ENCODE results near the gene PLA2G1B. TPM values are rescaled to one million over a fixed set of nuclear protein-coding genes. Genes with fewer than 3 reads are reported as not detected.

PLA2G1B gene
- total and polyA plus RNA-seq, 2 experiments from 2014 or later, result not detected

DNA sequence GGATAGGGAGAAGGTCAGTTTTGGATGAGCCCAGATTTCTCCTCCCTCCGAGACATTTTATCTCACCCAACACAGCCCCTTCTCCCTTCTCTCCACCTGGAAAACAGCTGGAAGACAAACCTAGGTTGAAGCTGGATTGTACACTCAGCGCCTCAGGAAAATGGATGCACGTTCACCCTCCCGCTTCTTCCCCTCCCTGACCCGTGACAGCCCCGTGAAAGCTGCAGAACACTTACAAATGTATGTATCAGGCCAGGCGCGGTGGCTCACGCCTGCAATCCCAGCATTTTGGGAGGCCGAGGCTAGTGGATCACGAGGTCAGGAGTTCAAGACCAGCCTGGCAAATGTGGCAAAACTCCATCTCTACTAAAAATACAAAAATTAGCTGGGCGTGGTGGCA, 40.1 kb downstream of the PLA2G1B start:
- H3K4me3 ChIP-seq, result no peak overlapping the region
- H3K27ac ChIP-seq, result no peak overlapping the region
- 0 out of 2 replicates have a peak, but pooled peaks cover 8% of the 10 kb centered on the region for H3K4me1 ChIP-seq (ENCODE audit: insufficient read depth)
- no peaks in the 10 kb centered on the region for H3K9me3 ChIP-seq (ENCODE audit: low read depth)
- H3K79me2 ChIP-seq (ENCODE audit: insufficient read depth), result no peaks in the 10 kb centered on the region
- WGBS, 2 experiments (ENCODE audit: low coverage in 1 of 2, low lambda C conversion rate in 2 of 2, missing lambda C conversion rate in 2 of 2), result 72 to 84% methylated on average over 11 to 12 of the region's 12 CpGs
- no peak overlapping the region for H3K4me2 ChIP-seq (ENCODE audit: unreplicated experiment)
- TF ChIP-seq EZH2phosphoT487 (IDR thresholded peaks at IDR 0.05; ENCODE audit: insufficient read depth, low read depth), result no peak
- TF ChIP-seq EZH2 (IDR thresholded peaks at IDR 0.05; ENCODE audit: insufficient read depth, poor library complexity, severe bottlenecking), result no peak
- no peak for DNase-seq
- H3K36me3 ChIP-seq (ENCODE audit: low read depth), result no peaks in the 10 kb centered on the region
- no peaks in the 10 kb centered on the region for H3K9me2 ChIP-seq (ENCODE audit: insufficient read depth)
- peaks cover 27% of the 10 kb centered on the region for H3F3A ChIP-seq (ENCODE audit: insufficient read depth)
- H2AFZ ChIP-seq, result no peak overlapping the region
- no peaks in the 10 kb centered on the region for H4K20me1 ChIP-seq (ENCODE audit: insufficient read depth)
- H3K27me3 ChIP-seq (replicated peaks; ENCODE audit: insufficient read depth), result no peaks in the 10 kb centered on the region
- H3K9ac ChIP-seq, result no peak overlapping the region
- in situ Hi-C loops (cut with MboI), result no loop called here

DNA sequence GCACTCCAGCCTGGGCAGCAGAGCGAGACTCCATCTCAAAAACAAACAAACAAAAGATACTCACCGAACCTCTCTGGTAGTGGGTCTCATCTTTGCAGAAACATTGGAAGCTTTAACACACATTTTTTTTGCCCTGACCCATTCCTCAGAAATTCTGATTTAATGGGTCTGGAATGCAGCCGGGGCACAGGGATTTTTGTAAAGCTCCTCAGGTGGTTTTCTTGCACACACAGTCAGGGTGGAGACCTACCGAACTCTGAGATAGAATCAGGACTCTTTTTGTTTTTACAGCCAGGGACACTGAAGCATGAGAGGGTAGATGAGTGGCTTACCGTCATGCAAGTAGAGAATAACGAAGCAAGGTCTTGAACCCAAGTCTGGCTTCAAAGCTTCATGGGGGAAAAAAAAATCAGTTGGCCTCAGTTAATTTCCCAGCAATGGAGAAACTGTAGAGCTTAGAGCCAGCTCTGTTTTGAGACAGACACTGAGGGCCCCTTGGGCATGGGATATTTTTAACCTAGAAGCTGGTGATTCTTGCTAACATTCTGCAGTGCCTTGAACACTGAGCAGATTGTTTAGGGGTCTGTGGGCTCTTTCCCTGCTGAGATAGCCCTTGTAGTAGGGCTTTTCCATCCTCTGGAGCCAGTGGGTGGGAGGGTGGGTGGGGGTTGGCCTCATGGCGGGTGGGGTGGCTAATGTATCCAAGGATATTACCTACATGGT, 40.6 kb downstream of the PLA2G1B start:
- H4K20me1 ChIP-seq (ENCODE audit: insufficient read depth), result no peaks in the 10 kb centered on the region
- H3K36me3 ChIP-seq (ENCODE audit: low read depth), result no peaks in the 10 kb centered on the region
- no peak overlapping the region for H3K4me3 ChIP-seq
- TF ChIP-seq EZH2 (IDR thresholded peaks at IDR 0.05; ENCODE audit: insufficient read depth, poor library complexity, severe bottlenecking), result no peak
- no peak for TF ChIP-seq EZH2phosphoT487 (IDR thresholded peaks at IDR 0.05; ENCODE audit: insufficient read depth, low read depth)
- no peak overlapping the region for H3K9ac ChIP-seq
- in situ Hi-C loops (cut with MboI), result no loop called here
- no peaks in the 10 kb centered on the region for H3K9me3 ChIP-seq (ENCODE audit: low read depth)
- H3K9me2 ChIP-seq (ENCODE audit: insufficient read depth), result no peaks in the 10 kb centered on the region
- 0 out of 2 replicates have a peak, but pooled peaks cover 8% of the 10 kb centered on the region for H3K4me1 ChIP-seq (ENCODE audit: insufficient read depth)
- no peaks in the 10 kb centered on the region for H3K79me2 ChIP-seq (ENCODE audit: insufficient read depth)
- no peak overlapping the region for H3K4me2 ChIP-seq (ENCODE audit: unreplicated experiment)
- H3K27ac ChIP-seq, result no peak overlapping the region
- no peak for DNase-seq
- H3K27me3 ChIP-seq (replicated peaks; ENCODE audit: insufficient read depth), result no peaks in the 10 kb centered on the region
- 74 to 78% methylated on average over 7 of the region's 7 CpGs for WGBS, 2 experiments (ENCODE audit: low coverage in 1 of 2, low lambda C conversion rate in 2 of 2, missing lambda C conversion rate in 2 of 2)
- peaks cover 23% of the 10 kb centered on the region for H3F3A ChIP-seq (ENCODE audit: insufficient read depth)
- H2AFZ ChIP-seq, result no peak overlapping the region

DNA sequence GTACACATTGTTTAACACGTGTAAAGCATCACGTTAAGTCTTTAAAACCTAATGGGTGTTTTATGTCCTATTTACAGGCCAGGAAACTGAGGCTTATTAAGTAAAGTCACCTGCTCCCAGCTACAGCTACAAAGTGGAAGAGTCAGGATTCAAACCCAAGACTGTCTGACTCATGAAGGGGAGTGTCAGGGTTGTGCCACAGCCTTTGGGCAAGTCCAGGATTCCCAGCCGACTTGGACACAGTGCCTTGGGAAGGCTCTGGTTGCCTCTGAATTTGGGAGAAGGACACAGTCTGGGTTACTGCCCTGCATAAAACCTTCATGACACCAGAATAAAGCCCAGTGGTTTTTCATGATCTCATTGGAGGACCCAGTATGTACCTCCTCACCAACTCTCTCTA, 43.2 kb downstream of the PLA2G1B start:
- no peak for TF ChIP-seq EZH2phosphoT487 (IDR thresholded peaks at IDR 0.05; ENCODE audit: insufficient read depth, low read depth)
- no peak for TF ChIP-seq EZH2 (IDR thresholded peaks at IDR 0.05; ENCODE audit: insufficient read depth, poor library complexity, severe bottlenecking)
- Histone ChIP-seq H3K4me1 (ENCODE audit: insufficient read depth) (no peaks in the 10 kb centered on the region), H2AFZ (no peak overlapping the region), H3K27ac (no peak overlapping the region), H3K9me2 (ENCODE audit: insufficient read depth) (no peaks in the 10 kb centered on the region), H4K20me1 (ENCODE audit: insufficient read depth) (no peaks in the 10 kb centered on the region), H3K27me3 (replicated peaks; ENCODE audit: insufficient read depth) (no peaks in the 10 kb centered on the region), H3K9me3 (ENCODE audit: low read depth) (no peaks in the 10 kb centered on the region), H3K4me3 (no peak overlapping the region), H3K79me2 (ENCODE audit: insufficient read depth) (no peaks in the 10 kb centered on the region), H3K4me2 (ENCODE audit: unreplicated experiment) (no peak overlapping the region), H3K9ac (no peak overlapping the region), H3K36me3 (ENCODE audit: low read depth) (no peaks in the 10 kb centered on the region), H3F3A (ENCODE audit: insufficient read depth) (peaks cover 6% of the 10 kb centered on the region)
- in situ Hi-C loops (cut with MboI), result no loop called here
- no peak for DNase-seq
- WGBS, 2 experiments (ENCODE audit: low coverage in 1 of 2, low lambda C conversion rate in 2 of 2, missing lambda C conversion rate in 2 of 2), result 59 to 69% methylated on average over 3 of the region's 3 CpGs

DNA sequence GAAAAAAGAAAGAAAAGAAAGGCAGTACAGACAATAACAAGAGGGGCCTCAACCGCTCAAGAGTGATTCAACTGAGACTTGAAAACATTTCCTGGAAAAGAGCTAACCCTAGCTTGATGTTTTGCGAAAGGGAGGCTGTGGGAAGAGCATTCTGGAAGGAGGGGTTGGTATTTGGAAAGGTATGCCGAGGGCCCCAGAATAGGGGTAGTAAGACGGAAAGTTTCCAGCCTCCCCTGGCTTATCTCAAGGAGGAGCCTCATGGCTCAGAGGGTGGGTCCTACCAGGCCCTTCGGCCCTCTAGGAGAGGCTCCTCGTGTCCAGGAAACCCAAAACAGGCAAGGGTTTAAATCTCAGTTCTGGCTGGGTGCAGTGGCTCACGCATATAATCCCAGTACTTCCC, 44.3 kb downstream of the PLA2G1B start:
- Histone ChIP-seq H3K9ac (no peak overlapping the region), H2AFZ (no peak overlapping the region), H3F3A (ENCODE audit: insufficient read depth) (no peaks in the 10 kb centered on the region), H3K27me3 (replicated peaks; ENCODE audit: insufficient read depth) (no peaks in the 10 kb centered on the region), H3K27ac (no peak overlapping the region), H3K4me2 (ENCODE audit: unreplicated experiment) (no peak overlapping the region), H3K36me3 (ENCODE audit: low read depth) (no peaks in the 10 kb centered on the region), H3K4me1 (ENCODE audit: insufficient read depth) (no peaks in the 10 kb centered on the region), H3K9me2 (ENCODE audit: insufficient read depth) (no peaks in the 10 kb centered on the region), H4K20me1 (ENCODE audit: insufficient read depth) (no peaks in the 10 kb centered on the region), H3K79me2 (ENCODE audit: insufficient read depth) (no peaks in the 10 kb centered on the region), H3K9me3 (ENCODE audit: low read depth) (no peaks in the 10 kb centered on the region), H3K4me3 (no peak overlapping the region)
- TF ChIP-seq EZH2 (IDR thresholded peaks at IDR 0.05; ENCODE audit: insufficient read depth, poor library complexity, severe bottlenecking) (no peak), EZH2phosphoT487 (IDR thresholded peaks at IDR 0.05; ENCODE audit: insufficient read depth, low read depth) (no peak)
- in situ Hi-C loops (cut with MboI), result no loop called here
- DNase-seq, result no peak
- WGBS, 2 experiments (ENCODE audit: low coverage in 1 of 2, low lambda C conversion rate in 2 of 2, missing lambda C conversion rate in 2 of 2), result 75 to 80% methylated on average over 7 of the region's 7 CpGs

Data from GM23248 (cell line).